OCI-LY1 (cell line): ENCODE data around the gene THUMPD3.

ENCODE experiments used
- CTCF ChIP-seq: fragments of 200-600 bp; sonication (generic), shearing (Covaris generic); IDR thresholded peaks from 2 replicates; pipeline ENCODE4 v1.5.1; 2017; ENCODE audit warnings: mild to moderate bottlenecking, antibody characterized with exemption, low read length, moderate library complexity, mixed read lengths
- EZH2 ChIP-seq: fragments of 200-600 bp; sonication (generic), shearing (Covaris generic); IDR thresholded peaks from 2 replicates; pipeline ENCODE4 v1.8.0; 2017; ENCODE audit warnings: borderline replicate concordance, mixed run types, mild to moderate bottlenecking, antibody characterized with exemption, low read length, moderate library complexity, mixed read lengths

- TF ChIP-seq CTCF, result no peak
- TF ChIP-seq EZH2, result no peak
Observed at GRCh38 chr3:9369508-9369907, 6.7 kb downstream of the THUMPD3 start.
